GM12892 (cell line): ENCODE data around the gene LY6G6C.

Experiments
- POLR2A ChIP-seq: IDR thresholded peaks from 2 replicates; pipeline ENCODE4 v1.6.1; 2011; ENCODE audit warnings: low read depth, low read length, control low read depth
- POLR2AphosphoS5 ChIP-seq: IDR thresholded peaks from 2 replicates; pipeline ENCODE4 v1.6.1; 2011; ENCODE audit warnings: low read depth, low read length, control low read depth

DNA sequence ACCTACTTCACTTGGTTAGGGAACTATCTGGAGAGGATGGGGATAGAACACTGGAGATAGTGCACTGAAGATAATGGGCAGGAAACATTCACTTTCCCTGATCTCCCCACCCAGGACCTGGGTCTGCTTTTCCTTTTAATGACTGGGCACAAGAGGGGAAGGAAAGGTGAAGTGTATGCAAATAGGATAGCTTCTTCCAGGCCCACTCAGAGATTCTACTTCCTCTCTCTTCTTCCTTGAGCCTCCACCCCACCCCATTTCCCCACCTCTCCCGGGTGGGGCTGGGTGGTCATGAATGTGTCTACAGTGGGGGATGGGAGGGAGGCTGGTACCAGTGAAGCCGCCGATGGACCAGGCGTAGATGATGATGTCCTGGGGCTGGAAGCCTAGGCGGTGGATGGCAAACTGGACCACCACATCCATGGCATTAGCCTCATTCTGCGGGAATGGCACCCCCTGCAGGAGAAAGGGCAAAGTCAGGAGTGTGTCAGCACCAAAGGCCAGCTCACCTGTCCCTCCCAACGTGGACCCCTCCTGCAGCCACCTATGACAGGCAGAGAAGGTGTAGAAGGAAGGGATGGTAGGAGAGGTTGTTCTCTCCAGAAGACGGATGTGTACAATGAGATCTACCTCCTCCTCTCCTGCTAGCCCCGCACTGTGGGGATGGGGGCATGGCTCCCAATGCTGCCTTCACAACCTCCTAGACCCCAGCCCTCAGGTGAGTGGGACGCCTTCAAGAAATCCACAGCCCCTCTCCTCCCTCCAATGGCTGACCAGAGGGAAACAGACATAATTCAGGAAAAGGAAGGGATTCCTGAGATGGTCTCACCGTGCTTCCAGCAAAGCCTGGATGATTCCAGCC, 32.1 kb downstream of the LY6G6C start:
- no peak for TF ChIP-seq POLR2A
- no peak for TF ChIP-seq POLR2AphosphoS5
